Calu3 (cell line): ENCODE measurements around the gene B4GALT1. TPM values are rescaled to one million over a fixed set of nuclear protein-coding genes. Genes with fewer than 3 reads are reported as not detected.
"Not testable (repeated sequence)": the region's sequence is repeated elsewhere in the genome, so short reads cannot be mapped to it uniquely, and the experiment has no call there.

ENCODE experiments used
- BruUV-seq: library from RNA; stranded (reverse); fragments of 400-500 nt; replicated peaks from 2 replicates; lab custom pipeline; 2021; lab: Mats Ljungman, UMichigan
- CTCF ChIA-PET: fragments of 300-600 bp; sonication (Branson Sonifier 250); formaldehyde crosslinking; loops from one replicate; lab custom pipeline; 2022; ENCODE audit warnings: antibody characterized with exemption; lab: Charles Lee
- DNase-seq: peaks from one replicate; pipeline ENCODE4 v3.0.0; 2022
- H3K27ac Mint-ChIP-seq: one replicate; pipeline ENCODE4 v1.8.0; 2022; ENCODE audit warnings: mixed read lengths; ENCODE audit not compliant: unreplicated experiment
- H3K27me3 Mint-ChIP-seq: one replicate; pipeline ENCODE4 v1.8.0; 2022; ENCODE audit warnings: mixed read lengths; ENCODE audit not compliant: unreplicated experiment
- H3K36me3 Mint-ChIP-seq: one replicate; pipeline ENCODE4 v1.8.0; 2022; ENCODE audit warnings: mild to moderate bottlenecking, moderate library complexity, mixed read lengths; ENCODE audit not compliant: insufficient read depth, unreplicated experiment
- H3K4me1 Mint-ChIP-seq: one replicate; pipeline ENCODE4 v1.8.0; 2022; ENCODE audit warnings: mild to moderate bottlenecking, low read depth, mixed read lengths; ENCODE audit not compliant: unreplicated experiment
- H3K4me3 Mint-ChIP-seq: one replicate; pipeline ENCODE4 v1.8.0; 2022; ENCODE audit warnings: mild to moderate bottlenecking, low read depth, moderate library complexity, mixed read lengths; ENCODE audit not compliant: unreplicated experiment
- H3K9me3 Mint-ChIP-seq: one replicate; pipeline ENCODE4 v1.8.0; 2022; ENCODE audit warnings: low read depth, mixed read lengths; ENCODE audit not compliant: unreplicated experiment
- CTCF ChIP-seq: fragments of 200-600 bp; IDR thresholded peaks from one replicate; pipeline ENCODE4 v1.8.0; 2022; ENCODE audit warnings: antibody characterized with exemption; ENCODE audit not compliant: unreplicated experiment
- intact Hi-C: fragments of 100-400 bp; cut with micrococcal nuclease; formaldehyde crosslinking; loops from one replicate; pipeline ENCODE4 v1.10.0; 2022; ENCODE audit not compliant: unreplicated experiment
- total RNA-seq: library from RNA; stranded (reverse); gene quantifications from 2 replicates; pipeline ENCODE4 v1.2.3, GENCODE V29; 2022

B4GALT1 gene
- total RNA-seq, 1 experiment from 2014 or later: 71.1 TPM

- no peak for DNase-seq
- intact Hi-C loops: loop anchor here (5.0 kb wide), 2 partner anchors 59 to 81 kb away; no protein-coding TSS in a partner anchor
- H3K4me1 Mint-ChIP-seq: peaks cover 65% of the 10 kb centered on the region
- no TSS peak for BruUV-seq
- CTCF ChIA-PET: interaction anchor here (1.2 kb wide), 1 partner anchor 72 kb away, joined by 3 read pairs; no protein-coding TSS in a partner anchor
- peak overlapping the region; percentile 87 for H3K27ac Mint-ChIP-seq
- no peak for TF ChIP-seq CTCF
- H3K9me3 Mint-ChIP-seq: no peaks in the 10 kb centered on the region
- H3K27me3 Mint-ChIP-seq: no peaks in the 10 kb centered on the region
- H3K4me3 Mint-ChIP-seq: peak overlapping the region; percentile 87
- H3K36me3 Mint-ChIP-seq: peaks cover 63% of the 10 kb centered on the region
These were observed 4.3 kb downstream of the B4GALT1 start for GRCh38 chr9:33162721-33163311.

GRCh38 chr9:33161589-33162132 lies 5.5 kb downstream of the B4GALT1 start:
- DNase-seq: no peak
- Mint-ChIP-seq H3K27ac (peak overlapping the region; percentile 87), H3K9me3 (no peaks in the 10 kb centered on the region), H3K4me3 (peak overlapping the region; percentile 87), H3K27me3 (no peaks in the 10 kb centered on the region), H3K4me1 (peaks cover 58% of the 10 kb centered on the region), H3K36me3 (peaks cover 51% of the 10 kb centered on the region)
- no TSS peak for BruUV-seq
- intact Hi-C loops: loop anchor here (5.0 kb wide), 2 partner anchors 61 to 79 kb away; no protein-coding TSS in a partner anchor
- no peak for TF ChIP-seq CTCF
- CTCF ChIA-PET: interaction anchor here (0.8 to 1.4 kb wide), 4 partner anchors 9 to 73 kb away, joined by 3 to 5 read pairs (median 4); no protein-coding TSS in a partner anchor

- peak overlapping the region; percentile 87 for H3K4me3 Mint-ChIP-seq
- H3K4me1 Mint-ChIP-seq: peaks cover 58% of the 10 kb centered on the region
- no TSS peak for BruUV-seq
- no peak for TF ChIP-seq CTCF
- CTCF ChIA-PET: interaction anchor here (0.6 to 1.4 kb wide), 4 partner anchors 9 to 661 kb away, joined by 3 to 5 read pairs (median 4); no protein-coding TSS in a partner anchor
- DNase-seq: peak; percentile 79
- peak overlapping the region; percentile 87 for H3K27ac Mint-ChIP-seq
- intact Hi-C loops: loop anchor here (5.0 kb wide), 2 partner anchors 61 to 79 kb away; no protein-coding TSS in a partner anchor
- no peaks in the 10 kb centered on the region for H3K9me3 Mint-ChIP-seq
- peaks cover 45% of the 10 kb centered on the region for H3K36me3 Mint-ChIP-seq
- no peaks in the 10 kb centered on the region for H3K27me3 Mint-ChIP-seq
These were observed 6.0 kb downstream of the B4GALT1 start for GRCh38 chr9:33161011-33161588.

GRCh38 chr9:33160446-33160845 lies 6.7 kb downstream of the B4GALT1 start:
- Mint-ChIP-seq H3K27ac (peak overlapping the region; percentile 87), H3K36me3 (peaks cover 39% of the 10 kb centered on the region), H3K4me3 (peak overlapping the region; percentile 87), H3K4me1 (peaks cover 61% of the 10 kb centered on the region)
- CTCF ChIA-PET: interaction anchor here (0.6 to 1.0 kb wide), 3 partner anchors 10 to 662 kb away, joined by 3 to 5 read pairs (median 3); no protein-coding TSS in a partner anchor
- H3K27me3 Mint-ChIP-seq, H3K9me3 Mint-ChIP-seq, DNase-seq: not testable (repeated sequence)
- BruUV-seq: TSS peak; percentile 16
- intact Hi-C loops: loop anchor here (5.0 kb wide), 2 partner anchors 62 to 78 kb away; no protein-coding TSS in a partner anchor
